Epithelial cell of esophagus (primary cell): ENCODE results near the gene ZBTB20.

Experiments used
- DNase-seq: peaks from one replicate; pipeline ENCODE4 v3.0.0; 2010; ENCODE audit warnings: low read depth
- H3K4me3 ChIP-seq: 2 replicates; pipeline ENCODE4 v1.5.1; 2011; ENCODE audit warnings: mild to moderate bottlenecking, low read length, control low read depth
- TF ChIP-seq, protein P1 (sequence below): IDR thresholded peaks from 2 replicates; pipeline ENCODE4 v1.5.1; 2011; ENCODE audit warnings: low read depth, mild to moderate bottlenecking, low read length, control low read depth, inconsistent platforms; ENCODE audit not compliant: insufficient read depth; ENCODE audit errors: missing control alignments

ZBTB20 gene

GRCh38 chr3:114444216-114444615, 702.9 kb downstream of the ZBTB20 start:
- TF ChIP-seq, protein P1, sequence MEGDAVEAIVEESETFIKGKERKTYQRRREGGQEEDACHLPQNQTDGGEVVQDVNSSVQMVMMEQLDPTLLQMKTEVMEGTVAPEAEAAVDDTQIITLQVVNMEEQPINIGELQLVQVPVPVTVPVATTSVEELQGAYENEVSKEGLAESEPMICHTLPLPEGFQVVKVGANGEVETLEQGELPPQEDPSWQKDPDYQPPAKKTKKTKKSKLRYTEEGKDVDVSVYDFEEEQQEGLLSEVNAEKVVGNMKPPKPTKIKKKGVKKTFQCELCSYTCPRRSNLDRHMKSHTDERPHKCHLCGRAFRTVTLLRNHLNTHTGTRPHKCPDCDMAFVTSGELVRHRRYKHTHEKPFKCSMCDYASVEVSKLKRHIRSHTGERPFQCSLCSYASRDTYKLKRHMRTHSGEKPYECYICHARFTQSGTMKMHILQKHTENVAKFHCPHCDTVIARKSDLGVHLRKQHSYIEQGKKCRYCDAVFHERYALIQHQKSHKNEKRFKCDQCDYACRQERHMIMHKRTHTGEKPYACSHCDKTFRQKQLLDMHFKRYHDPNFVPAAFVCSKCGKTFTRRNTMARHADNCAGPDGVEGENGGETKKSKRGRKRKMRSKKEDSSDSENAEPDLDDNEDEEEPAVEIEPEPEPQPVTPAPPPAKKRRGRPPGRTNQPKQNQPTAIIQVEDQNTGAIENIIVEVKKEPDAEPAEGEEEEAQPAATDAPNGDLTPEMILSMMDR, result no peak
- DNase-seq, result no peak
- no peak overlapping the region for H3K4me3 ChIP-seq

- peak; percentile 31 for DNase-seq
- TF ChIP-seq, protein P1, result no peak
- no peak overlapping the region for H3K4me3 ChIP-seq
Measured at GRCh38 chr3:114442246-114442645, 704.8 kb downstream of the ZBTB20 start.

DNA sequence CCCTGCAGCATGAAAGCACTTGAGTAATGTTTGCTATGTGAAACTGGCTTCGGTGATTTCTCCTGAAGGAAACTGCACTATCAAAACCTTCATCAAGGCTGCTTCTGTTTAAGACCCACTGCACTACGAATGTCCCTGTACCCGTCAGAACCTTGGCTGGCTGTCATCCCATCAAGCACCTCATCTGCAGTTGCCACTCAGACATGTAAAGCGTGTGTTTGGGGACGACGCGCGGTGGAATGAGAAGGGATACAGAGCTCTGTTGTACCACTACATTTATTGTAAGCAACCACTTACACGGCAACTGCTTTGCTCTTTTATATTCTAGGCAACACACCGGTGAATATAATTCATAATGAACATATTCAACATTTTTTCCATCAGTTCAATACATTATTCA, 705.7 kb downstream of the ZBTB20 start:
- no peak for DNase-seq
- TF ChIP-seq, protein P1, result no peak
- H3K4me3 ChIP-seq, result no peak overlapping the region

- TF ChIP-seq, protein P1, result no peak
- DNase-seq, result no peak
- H3K4me3 ChIP-seq, result no peak overlapping the region
Measured at GRCh38 chr3:114440700-114441099, 706.4 kb downstream of the ZBTB20 start.

- TF ChIP-seq, protein P1, result no peak
- no peak for DNase-seq
Measured at GRCh38 chr3:114439284-114439683, 707.8 kb downstream of the ZBTB20 start.

DNA sequence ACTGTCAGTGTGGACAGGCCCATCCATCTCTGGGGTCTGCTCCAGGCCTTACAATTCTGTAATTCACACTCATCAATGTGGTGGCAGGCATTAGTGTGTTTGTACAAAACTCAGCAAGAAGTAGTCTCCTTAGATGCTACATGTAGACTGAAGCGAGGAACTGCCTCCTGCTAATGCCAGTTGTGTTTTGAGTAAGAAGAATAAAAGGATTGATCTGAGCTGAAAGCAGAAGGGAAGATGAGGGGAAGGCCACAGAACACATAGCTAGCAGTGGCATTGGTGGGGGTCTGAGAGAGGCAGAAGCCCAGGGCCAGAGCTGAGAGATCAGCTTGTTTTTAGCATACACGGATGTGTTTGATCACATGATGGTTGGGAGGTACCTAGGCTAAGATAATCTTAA, 709.2 kb downstream of the ZBTB20 start:
- no peak for DNase-seq
- TF ChIP-seq, protein P1, result no peak
- no peak overlapping the region for H3K4me3 ChIP-seq

More at GRCh38 chr3:114439284-114439683, 707.8 kb downstream of the ZBTB20 start:
- H3K4me3 ChIP-seq, result no peak overlapping the region

DNA sequence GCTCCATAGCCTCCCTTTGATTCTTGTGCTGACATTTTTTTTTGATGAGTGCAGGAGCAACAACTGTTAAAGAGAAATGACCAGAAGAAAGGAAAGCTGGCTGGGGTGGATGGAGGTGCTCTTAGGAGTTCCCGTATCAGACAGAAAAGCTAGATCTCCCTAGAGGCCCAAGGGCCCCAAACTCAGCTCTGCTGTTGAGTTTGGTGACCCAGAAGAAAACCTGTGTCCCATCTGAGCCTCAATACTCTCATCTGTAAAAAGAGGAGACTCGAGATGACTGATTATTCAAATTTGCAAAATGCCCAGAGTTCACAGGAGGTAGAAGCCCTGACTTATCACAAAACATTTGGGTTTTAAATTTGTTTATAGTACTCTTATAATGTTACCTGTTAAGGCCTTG, 710.9 kb downstream of the ZBTB20 start:
- TF ChIP-seq, protein P1, result no peak
- no peak overlapping the region for H3K4me3 ChIP-seq
- no peak for DNase-seq
